Neural progenitor cell (in vitro differentiated cells): ENCODE results near the gene PLA2G3.

Source experiments
- CTCF ChIP-seq: fragments of 200-600 bp; sonication (generic); IDR thresholded peaks from 2 replicates; pipeline ENCODE4 v1.5.1; 2017; ENCODE audit warnings: antibody characterized with exemption, mild to moderate bottlenecking
- EZH2 ChIP-seq: fragments of 200-600 bp; sonication (generic); IDR thresholded peaks from 2 replicates; pipeline ENCODE4 v1.6.1; 2017; ENCODE audit warnings: antibody characterized with exemption, mild to moderate bottlenecking, moderate library complexity

DNA sequence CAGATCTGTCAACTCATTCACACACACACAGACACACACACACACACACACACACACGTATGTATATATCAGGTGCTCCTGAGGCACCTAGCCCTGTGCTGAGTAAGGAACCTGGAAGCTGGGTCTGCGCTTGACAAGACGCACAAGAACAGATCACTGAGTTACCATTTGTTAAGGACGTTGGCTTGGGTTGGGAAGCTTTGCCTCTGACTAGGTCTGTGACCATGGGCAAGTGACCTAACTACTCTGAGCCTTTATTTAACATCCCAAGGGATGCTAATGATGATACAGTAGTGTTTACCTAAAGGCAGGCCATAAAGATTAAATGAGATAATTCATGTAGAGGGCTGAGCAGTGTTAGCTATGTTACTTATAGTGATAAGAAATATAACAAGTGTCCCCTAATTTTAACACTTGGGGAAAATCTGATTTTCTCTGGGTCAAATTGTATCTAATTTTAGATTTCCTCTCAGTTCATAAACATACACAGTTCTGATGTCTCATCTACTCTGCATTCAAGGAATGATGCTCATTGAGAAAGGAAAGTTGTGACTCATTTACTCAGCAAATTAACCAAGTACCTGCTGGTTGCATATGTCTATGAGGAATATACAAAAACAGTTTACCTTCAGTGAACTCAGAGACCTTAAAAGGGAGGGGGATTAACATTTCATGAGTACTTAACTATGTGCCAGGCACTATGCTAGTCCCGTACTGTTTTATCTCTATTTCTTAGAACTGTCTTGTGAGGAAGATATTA lies 33.3 kb upstream of the PLA2G3 start:
- no peak for TF ChIP-seq EZH2
- no peak for TF ChIP-seq CTCF
